A673 (cell line): ENCODE measurements around the gene ZNF445. TPM values are rescaled to one million over a fixed set of nuclear protein-coding genes. Genes with fewer than 3 reads are reported as not detected.

Experiments
- BruUV-seq: library from RNA; stranded (reverse); fragments of 400-500 nt; replicated peaks from 2 replicates; lab custom pipeline; 2021; lab: Mats Ljungman, UMichigan
- CTCF ChIA-PET: fragments of 300-600 bp; sonication (Branson Sonifier 250); formaldehyde crosslinking; loops from one replicate; lab custom pipeline; 2022; ENCODE audit warnings: antibody characterized with exemption; lab: Charles Lee
- POLR2A ChIA-PET: fragments of 300-600 bp; sonication (Branson Sonifier 250); formaldehyde crosslinking; loops from one replicate; lab custom pipeline; 2022; ENCODE audit warnings: antibody characterized with exemption; ENCODE audit not compliant: low non-redundant PET; lab: Charles Lee
- DNase-seq: peaks from one replicate; pipeline ENCODE4 v3.0.0-alpha.2; 2015; ENCODE audit warnings: low spot score
- H3K27ac ChIP-seq: fragments of 200-600 bp; sonication (generic); 2 replicates; pipeline ENCODE4 v1.5.1; 2016; ENCODE audit warnings: mixed run types, low read depth, mild to moderate bottlenecking, mixed read lengths, antibody characterized with exemption, low read length; ENCODE audit not compliant: poor library complexity, severe bottlenecking
- H3K27me3 ChIP-seq: fragments of 200-600 bp; sonication (generic); replicated peaks from 2 replicates; pipeline ENCODE4 v1.6.1; 2017; ENCODE audit warnings: mixed run types, low read depth, mild to moderate bottlenecking, mixed read lengths, antibody characterized with exemption, low read length; ENCODE audit not compliant: insufficient read depth, poor library complexity
- H3K36me3 ChIP-seq: fragments of 200-600 bp; sonication (generic); 2 replicates; pipeline ENCODE4 v1.6.1; 2016; ENCODE audit warnings: mixed run types, mild to moderate bottlenecking, mixed read lengths, antibody characterized with exemption, low read length; ENCODE audit not compliant: insufficient read depth, poor library complexity, severe bottlenecking
- H3K4me1 ChIP-seq: fragments of 200-600 bp; sonication (generic); 2 replicates; pipeline ENCODE4 v1.6.1; 2017; ENCODE audit warnings: mixed run types, mild to moderate bottlenecking, mixed read lengths, antibody characterized with exemption, low read length; ENCODE audit not compliant: insufficient read depth, poor library complexity, severe bottlenecking
- H3K4me3 ChIP-seq: fragments of 200-600 bp; sonication (generic); 2 replicates; pipeline ENCODE4 v1.5.1; 2016; ENCODE audit warnings: low read depth, mixed run types, mild to moderate bottlenecking, mixed read lengths, low read length; ENCODE audit not compliant: poor library complexity, severe bottlenecking
- H3K9me3 ChIP-seq: fragments of 200-600 bp; sonication (generic); 2 replicates; pipeline ENCODE4 v1.6.1; 2016; ENCODE audit warnings: mixed run types, low read depth, mild to moderate bottlenecking, mixed read lengths, antibody characterized with exemption, low read length; ENCODE audit not compliant: poor library complexity, severe bottlenecking
- EZH2 ChIP-seq: fragments of 200-600 bp; sonication (generic); IDR thresholded peaks from 2 replicates; pipeline ENCODE4 v1.6.1; 2017; ENCODE audit warnings: borderline replicate concordance, low read depth, mild to moderate bottlenecking, mixed read lengths, antibody characterized with exemption, low read length; ENCODE audit not compliant: poor library complexity, severe bottlenecking
- intact Hi-C: fragments of 100-400 bp; cut with micrococcal nuclease; formaldehyde crosslinking; loops from one replicate; pipeline ENCODE4 v1.10.0; 2022; ENCODE audit not compliant: unreplicated experiment
- total RNA-seq: library from RNA; stranded (reverse); gene quantifications from 2 replicates; pipeline ENCODE4 v1.2.3, GENCODE V29; 2021
- TF ChIP-seq, protein P1 (sequence below): fragments of 300-800, 200-600 bp; sonication (generic); conservative IDR thresholded peaks from 2 replicates; pipeline ENCODE4 v1.5.1; 2017; ENCODE audit warnings: low read depth, mild to moderate bottlenecking, antibody characterized with exemption, low read length, moderate library complexity, mixed read lengths

ZNF445 gene
- total RNA-seq, 1 experiment from 2014 or later = 18.6 TPM

DNA sequence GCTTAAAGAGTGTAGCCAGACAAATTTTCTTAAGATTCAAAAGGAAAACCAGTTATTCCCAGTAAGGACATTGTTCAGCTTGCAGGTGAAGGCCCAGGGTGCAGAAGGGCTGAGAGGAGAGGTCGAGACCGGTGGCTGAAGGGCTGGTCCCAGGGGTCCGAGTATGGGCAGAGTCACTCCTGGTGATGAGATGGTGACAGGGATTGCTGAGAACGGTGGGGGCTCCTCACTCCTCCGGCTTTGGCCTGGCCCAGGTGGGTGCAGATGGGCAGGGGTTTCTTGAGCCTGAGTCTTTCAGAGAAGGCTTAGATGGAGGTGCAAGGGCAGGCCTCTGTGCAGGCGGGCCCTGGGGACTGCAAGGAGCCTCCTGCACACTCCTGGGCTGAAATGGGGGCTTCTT, 56.2 kb downstream of the ZNF445 start:
- BruUV-seq = no TSS peak
- Histone ChIP-seq H3K27ac (no peak overlapping the region), H3K27me3 (no peaks in the 10 kb centered on the region), H3K4me3 (no peak overlapping the region), H3K9me3 (no peaks in the 10 kb centered on the region), H3K4me1 (no peaks in the 10 kb centered on the region), H3K36me3 (no peaks in the 10 kb centered on the region)
- ChIA-PET CTCF (no interaction called here), POLR2A (no interaction called here)
- TF ChIP-seq, protein P1, sequence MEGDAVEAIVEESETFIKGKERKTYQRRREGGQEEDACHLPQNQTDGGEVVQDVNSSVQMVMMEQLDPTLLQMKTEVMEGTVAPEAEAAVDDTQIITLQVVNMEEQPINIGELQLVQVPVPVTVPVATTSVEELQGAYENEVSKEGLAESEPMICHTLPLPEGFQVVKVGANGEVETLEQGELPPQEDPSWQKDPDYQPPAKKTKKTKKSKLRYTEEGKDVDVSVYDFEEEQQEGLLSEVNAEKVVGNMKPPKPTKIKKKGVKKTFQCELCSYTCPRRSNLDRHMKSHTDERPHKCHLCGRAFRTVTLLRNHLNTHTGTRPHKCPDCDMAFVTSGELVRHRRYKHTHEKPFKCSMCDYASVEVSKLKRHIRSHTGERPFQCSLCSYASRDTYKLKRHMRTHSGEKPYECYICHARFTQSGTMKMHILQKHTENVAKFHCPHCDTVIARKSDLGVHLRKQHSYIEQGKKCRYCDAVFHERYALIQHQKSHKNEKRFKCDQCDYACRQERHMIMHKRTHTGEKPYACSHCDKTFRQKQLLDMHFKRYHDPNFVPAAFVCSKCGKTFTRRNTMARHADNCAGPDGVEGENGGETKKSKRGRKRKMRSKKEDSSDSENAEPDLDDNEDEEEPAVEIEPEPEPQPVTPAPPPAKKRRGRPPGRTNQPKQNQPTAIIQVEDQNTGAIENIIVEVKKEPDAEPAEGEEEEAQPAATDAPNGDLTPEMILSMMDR = no peak
- TF ChIP-seq EZH2 = no peak
- no peak for DNase-seq
- intact Hi-C loops = no loop called here

DNA sequence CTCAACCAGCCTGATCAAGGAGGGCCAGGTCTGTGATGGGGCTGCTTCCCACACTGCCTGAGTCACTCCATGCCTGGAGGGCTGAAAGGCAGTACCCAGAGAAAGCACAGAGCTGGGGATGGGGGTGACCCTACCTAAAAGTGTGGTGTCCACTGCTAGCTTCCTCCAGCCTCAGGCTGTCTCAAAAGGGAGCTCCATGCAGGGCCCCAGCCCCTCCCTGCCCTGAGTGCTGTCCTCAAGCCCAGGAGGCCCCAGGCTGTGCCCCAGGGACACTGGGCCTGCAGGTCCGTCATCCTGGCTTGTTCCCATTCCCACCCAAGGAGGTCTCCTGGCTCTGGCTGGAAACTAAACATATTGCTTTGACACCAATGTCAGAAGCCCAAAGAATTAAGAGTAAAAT, 56.8 kb downstream of the ZNF445 start:
- CTCF ChIA-PET = no interaction called here
- POLR2A ChIA-PET = no interaction called here
- no peak for DNase-seq
- no peak for TF ChIP-seq EZH2
- TF ChIP-seq, protein P1 = no peak
- Histone ChIP-seq H3K27me3 (no peaks in the 10 kb centered on the region), H3K36me3 (no peaks in the 10 kb centered on the region), H3K27ac (no peak overlapping the region), H3K9me3 (no peaks in the 10 kb centered on the region), H3K4me1 (no peaks in the 10 kb centered on the region), H3K4me3 (no peak overlapping the region)
- no TSS peak for BruUV-seq
- intact Hi-C loops = no loop called here

DNA sequence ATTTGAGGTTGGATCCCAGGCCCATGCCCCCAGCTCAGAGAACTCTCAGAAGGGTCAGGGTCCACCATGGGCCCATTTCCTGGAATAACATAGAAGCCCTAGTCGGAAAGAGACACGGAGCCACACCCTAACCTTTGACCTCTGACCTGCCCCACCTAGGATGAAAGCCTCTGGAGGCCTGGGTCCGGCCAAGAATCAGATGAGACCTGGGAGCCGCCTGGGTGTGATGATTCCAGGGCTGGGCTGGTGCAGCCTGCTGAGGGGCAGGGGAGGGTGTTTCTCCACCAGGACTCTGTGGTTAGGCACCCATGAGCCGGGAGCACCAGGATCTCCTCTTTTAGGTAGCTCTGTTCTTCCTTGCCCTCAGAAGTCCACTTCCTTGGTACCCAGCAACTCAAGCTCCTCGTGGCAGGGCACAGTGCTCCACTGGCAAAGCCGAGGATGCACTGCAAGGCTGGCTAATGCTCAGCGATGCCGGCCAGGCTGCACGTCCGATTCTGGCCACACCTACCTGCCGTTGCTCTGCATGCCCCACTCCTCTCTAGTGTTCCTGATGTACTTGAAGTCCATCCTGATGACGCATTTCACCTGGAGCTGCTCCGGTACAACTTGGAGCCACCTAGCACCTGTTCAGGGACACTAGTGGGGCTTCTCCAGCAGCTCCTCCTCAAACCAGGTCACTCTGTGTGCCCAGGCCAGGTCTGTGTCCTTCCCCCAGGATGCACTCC, 57.4 kb downstream of the ZNF445 start:
- CTCF ChIA-PET = no interaction called here
- no peaks in the 10 kb centered on the region for H3K27me3 ChIP-seq
- no TSS peak for BruUV-seq
- intact Hi-C loops = no loop called here
- no peak overlapping the region for H3K4me3 ChIP-seq
- TF ChIP-seq, protein P1 = no peak
- no peaks in the 10 kb centered on the region for H3K36me3 ChIP-seq
- DNase-seq = no peak
- POLR2A ChIA-PET = no interaction called here
- no peaks in the 10 kb centered on the region for H3K9me3 ChIP-seq
- no peak overlapping the region for H3K27ac ChIP-seq
- H3K4me1 ChIP-seq = no peaks in the 10 kb centered on the region
